ENCODE measurements around the gene SLC44A1.
A peak's percentile ranks its signal among the peaks of the same experiment; 100 is the strongest.

Gene SLC44A1

DNA sequence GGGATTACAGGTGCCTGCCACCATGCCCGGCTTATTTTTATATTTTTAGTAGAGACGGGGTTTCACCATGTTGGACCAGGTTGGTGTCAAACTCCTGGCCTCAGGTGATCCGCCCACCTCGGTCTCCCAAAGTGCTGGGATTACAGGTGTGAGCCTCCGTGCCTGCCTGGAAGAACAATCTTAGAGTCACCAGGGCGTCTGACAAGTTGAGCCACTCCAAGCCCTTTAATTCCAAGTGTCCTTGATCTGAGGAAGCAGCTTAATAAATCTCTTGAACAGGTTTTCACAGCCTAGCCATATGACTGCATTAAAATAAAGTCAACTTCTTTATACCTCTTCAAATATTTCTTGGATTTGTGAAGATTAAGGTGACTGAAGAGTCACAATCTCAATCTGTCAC, 31.5 kb downstream of the SLC44A1 start:
- DNase-seq = peak; percentile 95

GRCh38 chr9:105278751-105279150, 34.3 kb downstream of the SLC44A1 start:
- DNase-seq = no peak

- no peak for DNase-seq
These were observed 36.2 kb downstream of the SLC44A1 start for GRCh38 chr9:105280691-105281090.

DNA sequence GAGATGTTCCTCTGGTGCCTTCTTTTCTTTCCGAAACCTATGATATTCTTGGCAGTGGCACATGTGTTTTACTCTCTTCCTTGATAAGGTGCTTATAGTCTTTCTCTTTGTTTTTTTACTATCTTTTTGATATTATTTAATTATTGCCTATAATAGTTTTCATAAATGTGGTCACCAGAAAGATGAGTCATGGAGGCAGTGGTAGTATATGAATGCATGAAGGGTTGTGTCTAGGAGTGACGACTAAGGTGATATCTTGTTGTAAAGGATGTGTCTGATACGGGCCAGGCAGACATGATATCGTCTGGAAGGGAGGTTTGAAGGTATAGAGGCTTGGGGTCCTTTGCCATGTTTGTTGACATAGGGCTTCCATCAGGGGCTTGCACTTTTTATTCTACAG, 36.8 kb downstream of the SLC44A1 start:
- DNase-seq = no peak

DNA sequence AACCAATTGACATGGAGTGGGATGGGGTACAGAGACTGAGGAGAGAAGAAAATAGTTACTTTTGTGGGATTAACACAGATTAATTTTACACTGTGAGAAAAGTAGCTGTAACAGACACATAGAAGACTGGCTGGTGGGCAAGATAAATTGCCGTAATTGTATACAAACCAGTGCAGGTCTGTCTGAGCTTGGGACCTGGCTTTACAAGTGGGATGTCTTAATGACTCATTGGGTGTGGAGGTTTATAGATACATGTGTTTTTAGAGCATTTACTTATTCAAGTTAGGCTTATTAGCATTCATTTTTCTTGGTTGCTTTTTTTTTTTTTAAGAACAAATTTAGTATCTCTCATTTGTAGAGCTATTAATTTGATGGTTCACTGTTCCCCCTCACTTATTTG, 37.5 kb downstream of the SLC44A1 start:
- DNase-seq = no peak

DNA sequence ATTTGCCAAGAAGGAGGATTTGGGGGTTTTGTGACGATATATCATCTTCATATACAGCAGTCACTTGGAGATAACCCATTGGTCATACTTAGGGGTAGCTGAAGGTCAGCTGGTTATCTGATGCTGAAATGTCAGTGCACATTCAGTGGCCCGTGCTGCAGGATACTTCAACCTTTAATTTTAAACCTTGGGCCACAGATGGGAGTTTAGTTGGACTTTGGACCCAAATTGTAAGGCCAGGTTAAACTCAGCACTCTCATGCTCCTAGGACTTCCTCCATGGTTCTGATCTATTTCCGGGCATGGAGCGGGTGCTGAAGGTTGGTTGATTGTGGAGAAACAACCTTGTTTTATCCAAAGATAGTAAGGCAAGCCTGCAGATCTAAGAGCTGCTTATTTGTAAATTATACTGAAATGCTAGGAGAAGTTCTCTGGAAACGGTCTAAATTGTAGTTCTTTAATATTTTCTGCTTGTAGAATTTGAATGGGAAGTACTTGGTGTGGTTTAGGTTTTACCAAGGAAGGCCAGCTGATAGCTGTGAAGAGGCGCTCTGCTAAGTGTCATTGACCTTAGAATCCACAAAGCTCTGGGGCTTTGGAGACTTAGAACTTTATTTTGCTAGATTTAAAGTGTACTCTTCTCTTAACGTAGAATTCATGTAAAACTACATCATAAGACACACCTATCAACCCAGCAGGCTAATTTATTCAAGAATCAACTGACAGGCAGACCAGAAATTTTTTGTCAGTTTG, 38.6 kb downstream of the SLC44A1 start:
- no peak for DNase-seq

GRCh38 chr9:105283795-105284194, 39.3 kb downstream of the SLC44A1 start:
- DNase-seq = no peak

- no peak for DNase-seq
These were observed 40.0 kb downstream of the SLC44A1 start for GRCh38 chr9:105284463-105284862.

DNA sequence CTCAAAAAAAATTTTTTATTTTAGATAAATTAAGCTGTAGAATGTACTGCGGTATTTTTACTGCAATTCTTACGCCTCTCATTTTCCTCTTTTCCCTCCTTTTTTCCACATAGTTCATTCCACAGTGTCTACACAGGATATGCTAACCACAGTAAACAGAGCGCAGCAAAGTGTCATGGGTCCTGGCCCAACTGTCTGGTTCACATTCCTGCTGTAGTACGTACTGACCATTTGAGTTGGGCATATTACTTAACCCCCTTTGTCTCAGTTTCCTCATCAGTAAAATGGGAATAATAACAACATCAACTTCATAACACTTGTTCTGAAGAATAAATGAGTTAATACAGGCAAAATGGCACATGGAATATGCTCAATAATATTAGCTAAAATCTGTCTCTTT, 41.6 kb downstream of the SLC44A1 start:
- DNase-seq = no peak

- DNase-seq = no peak
These were observed 44.9 kb downstream of the SLC44A1 start for GRCh38 chr9:105289305-105289704.

- DNase-seq = no peak
These were observed 46.0 kb downstream of the SLC44A1 start for GRCh38 chr9:105290418-105290817.

GRCh38 chr9:105290954-105291353, 46.5 kb downstream of the SLC44A1 start:
- DNase-seq = peak; percentile 45

DNA sequence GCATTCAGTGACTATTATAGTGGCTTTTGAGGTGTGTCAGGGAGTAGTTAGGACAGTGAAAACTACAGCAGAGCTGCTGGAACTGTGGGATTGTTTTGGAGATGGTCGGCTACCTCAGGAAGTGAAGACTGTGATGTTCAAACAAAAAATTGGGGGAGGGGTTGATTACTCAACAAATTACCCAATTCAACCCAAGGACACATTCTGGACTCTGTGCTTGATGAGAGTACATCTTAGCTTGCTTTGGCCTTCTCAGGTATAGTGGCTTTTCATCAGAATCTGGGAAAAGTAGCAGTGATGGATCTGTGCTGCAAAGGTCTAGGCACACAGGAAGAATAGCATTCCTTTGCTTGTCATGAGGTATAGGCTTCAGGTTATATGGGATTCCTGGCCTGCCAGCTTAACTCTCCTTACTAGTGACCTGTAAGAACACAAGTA, 47.0 kb downstream of the SLC44A1 start:
- no peak for DNase-seq

- no peak for DNase-seq
These were observed 47.5 kb downstream of the SLC44A1 start for GRCh38 chr9:105291938-105292337.

DNA sequence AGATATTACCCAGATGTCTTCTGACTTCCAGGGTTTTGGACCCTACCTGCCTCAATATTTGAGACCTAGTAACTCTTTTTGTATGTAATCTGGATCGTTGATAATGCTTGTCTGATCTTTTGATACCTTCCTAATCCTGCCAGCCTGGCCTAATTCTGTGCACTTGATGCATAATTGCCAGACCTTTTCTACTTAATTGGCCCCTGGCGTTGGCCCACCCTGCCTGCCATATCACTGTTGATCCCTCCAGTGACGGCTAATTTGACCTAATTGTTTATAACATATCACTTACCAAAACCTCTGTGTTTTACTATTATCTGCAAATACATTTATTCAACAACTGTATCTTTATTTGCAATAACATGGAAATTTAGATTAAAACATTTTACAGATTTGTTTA, 49.0 kb downstream of the SLC44A1 start:
- no peak for DNase-seq

GRCh38 chr9:105295201-105295550, 50.7 kb downstream of the SLC44A1 start:
- no peak for DNase-seq

GRCh38 chr9:105295986-105296385, 51.5 kb downstream of the SLC44A1 start:
- DNase-seq = no peak

- no peak for DNase-seq
These were observed 52.0 kb downstream of the SLC44A1 start for GRCh38 chr9:105296445-105296844.

DNA sequence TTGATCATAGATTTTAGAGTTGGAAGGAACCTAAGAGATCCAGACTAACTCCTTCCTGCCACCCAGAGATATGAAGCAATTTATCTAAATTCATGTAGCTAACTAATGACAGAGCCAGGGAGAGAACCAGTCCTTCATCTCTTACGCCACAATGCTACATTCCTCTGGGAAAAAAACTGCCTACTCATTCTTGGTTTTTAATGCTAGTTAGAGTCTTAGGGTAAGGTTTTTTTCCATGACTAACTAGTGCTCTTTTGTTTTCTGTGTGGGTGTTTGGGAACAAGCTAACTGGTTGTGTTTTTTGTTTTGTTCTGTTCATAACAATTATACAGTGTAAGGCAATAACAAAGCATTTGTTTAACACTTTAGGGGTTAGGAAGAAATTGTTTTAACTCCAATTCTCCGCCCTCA, 52.4 kb downstream of the SLC44A1 start:
- DNase-seq = no peak

GRCh38 chr9:105297442-105298075, 53.1 kb downstream of the SLC44A1 start:
- DNase-seq = no peak

- DNase-seq = no peak
These were observed 54.9 kb downstream of the SLC44A1 start for GRCh38 chr9:105299190-105299854.

DNA sequence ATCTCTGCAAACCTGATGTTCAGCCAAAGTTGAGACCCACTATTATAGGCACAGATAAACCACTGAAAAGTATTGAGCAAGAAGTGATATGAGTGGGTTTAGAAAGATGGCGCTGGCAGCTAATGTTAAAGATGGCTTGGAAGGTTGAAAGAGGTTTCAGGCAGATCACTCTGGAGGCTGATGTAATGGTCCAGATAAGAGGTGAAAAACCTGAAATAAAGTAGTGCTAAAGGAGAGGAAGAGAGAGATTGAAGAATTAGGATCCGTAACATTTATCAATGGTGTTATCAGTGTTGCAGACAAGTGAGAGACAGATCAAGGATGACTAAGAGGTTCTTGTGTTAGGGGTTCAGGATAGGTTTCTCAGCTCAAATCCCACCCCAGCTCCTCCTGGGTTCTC, 58.3 kb downstream of the SLC44A1 start:
- DNase-seq = no peak

DNA sequence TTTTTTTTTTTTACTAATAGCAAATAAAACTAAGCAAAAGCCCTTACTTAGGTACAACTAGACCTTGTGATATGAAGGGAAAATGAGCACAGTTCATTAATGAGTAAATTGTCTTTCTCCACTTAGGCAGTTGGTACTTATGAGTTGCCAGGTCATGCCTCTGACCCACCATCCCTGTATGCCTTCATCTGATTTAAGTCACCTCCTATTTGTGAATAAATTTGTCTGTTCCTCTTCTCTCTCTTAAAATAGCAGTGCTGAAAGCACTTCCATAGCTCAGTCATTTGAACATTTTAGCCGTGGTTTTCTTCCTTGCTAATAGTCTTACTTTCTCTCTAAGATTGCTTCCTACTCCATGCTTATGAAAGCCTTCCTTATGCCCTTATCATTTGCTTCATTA, 61.4 kb downstream of the SLC44A1 start:
- DNase-seq = no peak
